Stimulated activated memory B cell treated with anti-CD40 and anti-IgM and Interleukin-4, amounts not matched to agents 10 μg/mL and 1 μg/mL and 100 μg/mL, for 72 hours (primary cell): ENCODE results near the gene SSR4.

Experiments
- ATAC-seq: fragments of 150-1000 bp; cut with Tn5 transposase; 2 replicates; pipeline ENCODE4 v1.10.0; 2021
- H3K27ac Mint-ChIP-seq: one replicate; pipeline ENCODE4 v1.8.0; 2022; ENCODE audit warnings: mild to moderate bottlenecking, mixed read lengths
- H3K27me3 Mint-ChIP-seq: one replicate; pipeline ENCODE4 v1.8.0; 2022; ENCODE audit warnings: mixed read lengths
- H3K36me3 Mint-ChIP-seq: one replicate; pipeline ENCODE4 v1.8.0; 2022; ENCODE audit warnings: mixed read lengths
- H3K4me1 Mint-ChIP-seq: one replicate; pipeline ENCODE4 v1.8.0; 2022; ENCODE audit warnings: mixed read lengths
- H3K4me3 Mint-ChIP-seq: one replicate; pipeline ENCODE4 v1.8.0; 2022; ENCODE audit warnings: mild to moderate bottlenecking, moderate library complexity, mixed read lengths
- H3K9me3 Mint-ChIP-seq: one replicate; pipeline ENCODE4 v1.8.0; 2022; ENCODE audit warnings: mixed read lengths

The SSR4 gene

DNA sequence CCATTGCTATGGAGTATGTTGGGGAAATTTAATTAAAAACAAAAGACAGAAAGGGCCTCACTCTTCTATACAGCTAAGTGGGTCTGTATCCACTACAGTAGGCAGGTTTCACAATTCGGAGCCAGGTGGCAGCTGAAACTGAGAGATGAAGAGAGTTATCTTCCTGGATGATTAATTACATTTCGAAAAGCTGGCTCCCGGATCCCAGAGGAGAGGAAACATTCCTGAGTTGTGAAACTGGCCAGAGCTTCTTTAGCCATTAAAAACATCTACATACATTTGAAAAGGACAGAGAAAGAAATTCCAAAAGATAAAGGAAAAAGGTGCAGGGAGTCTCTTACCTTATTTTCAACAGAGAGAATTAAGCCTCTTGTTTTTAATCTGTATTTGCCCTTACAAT lies 51.4 kb downstream of the SSR4 start:
- peaks cover 13% of the 10 kb centered on the region for H3K27me3 Mint-ChIP-seq
- H3K9me3 Mint-ChIP-seq: no peaks in the 10 kb centered on the region
- H3K27ac Mint-ChIP-seq: no peak overlapping the region
- no peaks in the 10 kb centered on the region for H3K36me3 Mint-ChIP-seq
- H3K4me3 Mint-ChIP-seq: no peak overlapping the region
- no peak for ATAC-seq
- H3K4me1 Mint-ChIP-seq: peaks cover 7% of the 10 kb centered on the region
